Activated CD4-positive, alpha-beta T cell treated with anti-CD3 and anti-CD28 coated beads, Interleukin-2, amount 50 U/mL, for 1 hour (primary cell): ENCODE measurements around the gene USF2.
A peak's percentile ranks its signal among the peaks of the same experiment; 100 is the strongest.

Experiments
- DNase-seq: peaks from one replicate; pipeline ENCODE4 v3.0.0-alpha.2; 2020

The USF2 gene

GRCh38 chr19:35246466-35247092 is 22.2 kb upstream of the USF2 start:
- no peak for DNase-seq

GRCh38 chr19:35247526-35248309 is 21.0 kb upstream of the USF2 start:
- DNase-seq, result peak; percentile 67

- peak; percentile 78 for DNase-seq
These were observed 20.2 kb upstream of the USF2 start, which contains the start of gene LSR for GRCh38 chr19:35248310-35249145. LSR (plus strand) TSS chr19:35249002; CDS start chr19:35249023, 21 bp downstream.

GRCh38 chr19:35249146-35249847 is 19.5 kb upstream of the USF2 start:
- no peak for DNase-seq

GRCh38 chr19:35249848-35250711 is 18.7 kb upstream of the USF2 start:
- DNase-seq, result no peak

GRCh38 chr19:35251456-35251855 is 17.3 kb upstream of the USF2 start:
- no peak for DNase-seq

GRCh38 chr19:35253316-35254286 is 15.2 kb upstream of the USF2 start:
- DNase-seq, result no peak

- no peak for DNase-seq
These were observed 14.1 kb upstream of the USF2 start for GRCh38 chr19:35254341-35255297.

- DNase-seq, result no peak
These were observed 12.2 kb upstream of the USF2 start for GRCh38 chr19:35256566-35256965.

GRCh38 chr19:35257113-35257461 is 11.7 kb upstream of the USF2 start:
- DNase-seq, result no peak

- DNase-seq, result no peak
These were observed 8.0 kb upstream of the USF2 start for GRCh38 chr19:35260694-35261304.

- DNase-seq, result no peak
These were observed 7.2 kb upstream of the USF2 start for GRCh38 chr19:35261356-35262100.

- no peak for DNase-seq
These were observed 6.5 kb upstream of the USF2 start for GRCh38 chr19:35262101-35262761.

GRCh38 chr19:35264268-35265125 is 4.3 kb upstream of the USF2 start:
- no peak for DNase-seq

GRCh38 chr19:35265126-35265899 is 3.4 kb upstream of the USF2 start:
- no peak for DNase-seq
